Caco-2 (cell line): ENCODE results near the gene ACVR2B. TPM values are rescaled to one million over a fixed set of nuclear protein-coding genes. Genes with fewer than 3 reads are reported as not detected.

Experiments used
- BruUV-seq: library from RNA; stranded (reverse); fragments of 400-500 nt; replicated peaks from 2 replicates; lab custom pipeline; 2021; lab: Mats Ljungman, UMichigan
- CTCF ChIA-PET: fragments of 300-600 bp; sonication (Branson Sonifier 250); formaldehyde crosslinking; loops from one replicate; lab custom pipeline; 2022; ENCODE audit warnings: antibody characterized with exemption; lab: Charles Lee
- POLR2A ChIA-PET: fragments of 300-600 bp; sonication (Branson Sonifier 250); formaldehyde crosslinking; loops from one replicate; lab custom pipeline; 2022; ENCODE audit warnings: antibody characterized with exemption; lab: Charles Lee
- DNase-seq, 2 experiments: peaks; one replicate each; pipeline versions ENCODE4 v3.0.0 to v3.0.0-alpha.2; 2020 to 2022
- H3K27me3 ChIP-seq: replicated peaks from 2 replicates; pipeline ENCODE4 v1.6.0; 2011; ENCODE audit warnings: low read length; ENCODE audit not compliant: control insufficient read depth, insufficient read depth
- H3K36me3 ChIP-seq: 2 replicates; pipeline ENCODE4 v1.5.1; 2011; ENCODE audit warnings: low read length; ENCODE audit not compliant: control insufficient read depth, insufficient read depth
- H3K4me1 ChIP-seq: fragments of 250-450 bp; sonication (Bioruptor Pico); 2 replicates; pipeline ENCODE4 v1.5.1; 2020; ENCODE audit warnings: mild to moderate bottlenecking
- H3K4me3 ChIP-seq: 2 replicates; pipeline ENCODE4 v1.5.1; 2011; ENCODE audit warnings: low read depth, mild to moderate bottlenecking, control low read depth, low read length
- H3K9me3 ChIP-seq: fragments of 250-450 bp; sonication (Bioruptor Pico); 2 replicates; pipeline ENCODE4 v1.5.1; 2020; ENCODE audit warnings: mild to moderate bottlenecking, moderate library complexity
- H3K27ac Mint-ChIP-seq: one replicate; pipeline ENCODE4 v1.8.0; 2022; ENCODE audit warnings: mixed read lengths; ENCODE audit not compliant: unreplicated experiment
- H3K27me3 Mint-ChIP-seq: one replicate; pipeline ENCODE4 v1.8.0; 2022; ENCODE audit warnings: mixed read lengths; ENCODE audit not compliant: insufficient read depth, unreplicated experiment
- H3K36me3 Mint-ChIP-seq: one replicate; pipeline ENCODE4 v1.8.0; 2022; ENCODE audit warnings: mild to moderate bottlenecking, mixed read lengths; ENCODE audit not compliant: insufficient read depth, unreplicated experiment
- H3K4me1 Mint-ChIP-seq: one replicate; pipeline ENCODE4 v1.8.0; 2022; ENCODE audit warnings: low read depth, mixed read lengths; ENCODE audit not compliant: unreplicated experiment
- H3K4me3 Mint-ChIP-seq: one replicate; pipeline ENCODE4 v1.8.0; 2022; ENCODE audit warnings: mild to moderate bottlenecking, moderate library complexity, mixed read lengths; ENCODE audit not compliant: unreplicated experiment
- H3K9me3 Mint-ChIP-seq: one replicate; pipeline ENCODE4 v1.8.0; 2022; ENCODE audit warnings: mixed read lengths; ENCODE audit not compliant: unreplicated experiment
- CTCF ChIP-seq, 2 experiments: fragments of 200-600 bp in 1 of 2; IDR thresholded peaks; 1 replicate in 1 of 2; 2 replicates in 1 of 2; pipeline versions ENCODE4 v1.5.1 to v1.8.0; 2011 to 2022; ENCODE audit warnings: antibody characterized with exemption in 1 of 2, control low read depth in 1 of 2, inconsistent platforms in 1 of 2, low read depth in 1 of 2, low read length in 1 of 2, mild to moderate bottlenecking in 1 of 2, moderate library complexity in 1 of 2; ENCODE audit not compliant: insufficient read depth in 1 of 2, severe bottlenecking in 1 of 2, unreplicated experiment in 1 of 2
- intact Hi-C: fragments of 100-400 bp; cut with micrococcal nuclease; formaldehyde crosslinking; loops from one replicate; pipeline ENCODE4 v1.10.0; 2022; ENCODE audit not compliant: unreplicated experiment
- total RNA-seq: library from RNA; stranded (reverse); gene quantifications from 2 replicates; pipeline ENCODE4 v1.2.3, GENCODE V29; 2022

The ACVR2B gene
- total RNA-seq, 1 experiment from 2014 or later, result 21.4 TPM

GRCh38 chr3:38478901-38479300, 25.2 kb downstream of the ACVR2B start:
- Mint-ChIP-seq H3K36me3 (peaks cover 5% of the 10 kb centered on the region), H3K9me3 (no peaks in the 10 kb centered on the region), H3K27me3 (no peaks in the 10 kb centered on the region), H3K27ac (no peak overlapping the region), H3K4me3 (no peak overlapping the region), H3K4me1 (no peaks in the 10 kb centered on the region)
- no peak for DNase-seq
- CTCF ChIA-PET, result interaction anchor here (2.6 kb wide), 1 partner anchor 133 kb away, joined by 10 read pairs; the partner anchor contains the start of gene XYLB
- no peaks in the 10 kb centered on the region for H3K27me3 ChIP-seq
- no peaks in the 10 kb centered on the region for H3K4me1 ChIP-seq
- no peak for TF ChIP-seq CTCF (IDR thresholded peaks at IDR 0.05; ENCODE audit: insufficient read depth in 1 of 2, low read depth in 1 of 2, low read length in 1 of 2, severe bottlenecking in 1 of 2, unreplicated experiment in 1 of 2)
- no peak overlapping the region for H3K4me3 ChIP-seq
- intact Hi-C loops, result loop anchor here (1.0 kb wide), 1 partner anchor 133 kb away; the partner anchor contains the start of gene XYLB
- H3K9me3 ChIP-seq, result no peaks in the 10 kb centered on the region
- no TSS peak for BruUV-seq
- POLR2A ChIA-PET, result no interaction called here
- H3K36me3 ChIP-seq, result peaks cover 7% of the 10 kb centered on the region

GRCh38 chr3:38479431-38480092, 25.9 kb downstream of the ACVR2B start:
- H3K27me3 Mint-ChIP-seq, result no peaks in the 10 kb centered on the region
- no peak overlapping the region for H3K4me3 Mint-ChIP-seq
- intact Hi-C loops, result loop anchor here (1.0 to 10.0 kb wide), 3 partner anchors 27 to 133 kb away; partner anchors contain the start of gene XYLB
- H3K36me3 Mint-ChIP-seq, result peaks cover 5% of the 10 kb centered on the region
- peak in 1 of 2 experiments; percentile 62 for DNase-seq
- no peaks in the 10 kb centered on the region for H3K9me3 ChIP-seq
- POLR2A ChIA-PET, result interaction anchor here (0.6 kb wide), 1 partner anchor 68 kb away, joined by 3 read pairs; no protein-coding TSS in a partner anchor
- no peaks in the 10 kb centered on the region for H3K4me1 Mint-ChIP-seq
- H3K9me3 Mint-ChIP-seq, result no peaks in the 10 kb centered on the region
- BruUV-seq, result no TSS peak
- H3K27ac Mint-ChIP-seq, result no peak overlapping the region
- H3K27me3 ChIP-seq, result no peaks in the 10 kb centered on the region
- no peak overlapping the region for H3K4me3 ChIP-seq
- no peaks in the 10 kb centered on the region for H3K4me1 ChIP-seq
- H3K36me3 ChIP-seq, result peaks cover 7% of the 10 kb centered on the region
- CTCF ChIA-PET, result interaction anchor here (1.0 to 2.6 kb wide), 3 partner anchors 24 to 133 kb away, joined by 4 to 10 read pairs (median 5); partner anchors contain the start of gene XYLB
- peak; percentile 70 to 86 for TF ChIP-seq CTCF (IDR thresholded peaks at IDR 0.05; ENCODE audit: insufficient read depth in 1 of 2, low read depth in 1 of 2, low read length in 1 of 2, severe bottlenecking in 1 of 2, unreplicated experiment in 1 of 2)

GRCh38 chr3:38480093-38480445, 26.4 kb downstream of the ACVR2B start:
- DNase-seq, result no peak
- H3K4me3 ChIP-seq, result no peak overlapping the region
- no peak for TF ChIP-seq CTCF (IDR thresholded peaks at IDR 0.05; ENCODE audit: insufficient read depth in 1 of 2, low read depth in 1 of 2, low read length in 1 of 2, severe bottlenecking in 1 of 2, unreplicated experiment in 1 of 2)
- H3K4me1 ChIP-seq, result no peaks in the 10 kb centered on the region
- H3K9me3 ChIP-seq, result no peaks in the 10 kb centered on the region
- no peak overlapping the region for H3K27ac Mint-ChIP-seq
- no peaks in the 10 kb centered on the region for H3K9me3 Mint-ChIP-seq
- no peaks in the 10 kb centered on the region for H3K27me3 ChIP-seq
- no peak overlapping the region for H3K4me3 Mint-ChIP-seq
- H3K36me3 Mint-ChIP-seq, result peaks cover 5% of the 10 kb centered on the region
- ChIA-PET POLR2A (interaction anchor here (0.6 kb wide), 1 partner anchor 68 kb away, joined by 3 read pairs; no protein-coding TSS in a partner anchor), CTCF (interaction anchor here (1.0 to 2.6 kb wide), 3 partner anchors 24 to 134 kb away, joined by 4 to 10 read pairs (median 5); partner anchors contain the start of gene XYLB)
- intact Hi-C loops, result loop anchor here (1.0 to 10.0 kb wide), 2 partner anchors 26 to 85 kb away; no protein-coding TSS in a partner anchor
- H3K4me1 Mint-ChIP-seq, result no peaks in the 10 kb centered on the region
- BruUV-seq, result no TSS peak
- H3K27me3 Mint-ChIP-seq, result no peaks in the 10 kb centered on the region
- H3K36me3 ChIP-seq, result peaks cover 7% of the 10 kb centered on the region
